Activated T-helper 1 cell treated with Interleukin-2 at 50 U/mL for 16 hours (primary cell): ENCODE results near the gene ETS1.

ENCODE experiments used
- DNase-seq: peaks from one replicate; pipeline ENCODE4 v3.0.0-alpha.2; 2020; ENCODE audit warnings: low read depth

The ETS1 gene

DNA sequence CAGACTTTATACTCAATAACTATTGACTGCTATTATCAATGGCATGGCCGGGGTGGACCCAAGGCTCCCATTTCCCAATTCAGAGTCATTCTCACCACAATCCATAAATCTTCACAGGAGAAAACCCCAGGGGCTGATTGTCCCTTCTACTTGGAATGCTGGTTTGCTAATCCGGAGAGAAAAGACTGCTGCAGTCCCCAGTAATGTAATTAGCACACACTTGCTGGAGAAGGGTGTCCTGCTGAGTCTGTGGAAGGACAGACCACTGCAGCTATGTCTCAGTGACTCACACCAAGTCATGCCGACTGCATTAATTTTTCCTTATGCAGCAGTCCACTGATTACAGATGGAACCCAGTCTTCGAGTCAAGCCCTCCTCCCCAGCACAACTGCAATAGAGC is 5.9 kb upstream of the ETS1 start:
- DNase-seq, result no peak

DNA sequence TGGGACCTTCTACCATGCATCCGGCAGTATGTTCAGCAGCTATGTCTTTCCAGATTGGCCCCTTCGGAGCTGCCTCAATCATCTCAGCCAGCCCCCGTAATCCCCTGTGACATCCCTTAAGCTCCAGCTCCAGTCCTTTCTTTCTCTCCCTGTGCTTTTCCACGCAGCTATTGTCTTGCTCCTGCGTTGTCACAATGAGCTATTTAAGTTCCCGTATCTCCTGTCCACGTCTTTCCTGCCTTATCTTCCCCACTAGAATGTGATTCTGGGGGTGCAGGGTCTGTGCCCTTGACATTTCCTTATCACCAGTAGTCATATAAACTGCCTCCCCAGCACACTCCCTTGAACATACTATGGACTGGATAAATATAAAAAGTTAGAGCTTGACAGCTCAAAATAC is 5.1 kb upstream of the ETS1 start:
- no peak for DNase-seq

DNA sequence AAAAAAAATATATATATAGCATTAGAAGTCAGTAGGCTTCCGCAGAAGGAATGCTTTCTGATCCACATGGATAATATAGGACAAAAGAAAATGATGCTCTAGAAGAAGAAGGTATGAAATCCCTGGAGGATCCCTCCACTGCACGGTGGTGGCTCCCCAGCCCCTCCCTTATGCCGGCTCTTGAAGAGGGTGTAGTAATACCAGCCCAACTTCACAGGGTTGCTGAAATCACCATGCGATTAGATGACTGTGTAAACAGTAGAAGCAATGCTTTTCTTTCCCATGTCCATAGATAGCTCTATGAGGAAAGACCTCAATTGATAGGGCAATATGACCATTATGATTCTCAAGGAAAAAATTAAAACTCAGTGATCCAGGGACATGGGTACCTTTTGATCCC is 3.2 kb upstream of the ETS1 start:
- DNase-seq, result no peak

DNA sequence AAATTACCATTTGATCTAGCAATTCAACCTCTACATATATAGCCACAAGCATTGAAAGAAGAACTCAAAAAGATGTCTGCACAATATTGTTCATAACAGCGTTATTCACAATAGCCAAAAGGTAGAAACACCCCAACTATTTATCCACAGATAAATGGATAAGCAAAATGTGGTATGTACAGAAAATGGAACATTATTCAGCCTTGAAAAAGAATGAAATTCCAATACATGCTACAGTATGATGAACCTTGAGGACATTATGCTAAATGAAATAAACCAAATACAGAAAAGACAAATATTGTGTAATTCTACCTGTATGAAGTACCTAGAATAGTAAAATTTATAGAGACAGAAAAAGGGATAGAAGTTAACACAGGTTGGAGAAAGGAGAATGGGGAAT is 2.6 kb upstream of the ETS1 start:
- no peak for DNase-seq

DNA sequence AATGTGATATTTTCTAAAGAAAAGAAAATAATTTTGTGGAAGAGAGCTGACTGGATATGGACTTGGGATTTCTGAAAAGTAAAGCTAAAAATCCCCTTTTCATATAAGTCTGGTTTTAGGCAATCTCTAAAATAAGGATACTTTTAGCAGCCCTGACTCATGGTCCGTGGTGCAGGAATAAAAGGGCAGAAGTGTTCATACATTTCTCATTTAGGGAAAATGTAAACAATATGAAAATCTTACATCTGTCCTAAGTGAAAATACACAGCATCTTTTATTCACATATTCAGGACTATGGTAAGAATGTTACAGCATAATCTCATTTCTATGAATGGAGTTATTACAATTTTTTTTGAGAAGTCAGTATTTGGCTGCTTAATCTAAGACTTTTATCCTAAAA is 735 bp upstream of the ETS1 start:
- DNase-seq, result no peak

DNA sequence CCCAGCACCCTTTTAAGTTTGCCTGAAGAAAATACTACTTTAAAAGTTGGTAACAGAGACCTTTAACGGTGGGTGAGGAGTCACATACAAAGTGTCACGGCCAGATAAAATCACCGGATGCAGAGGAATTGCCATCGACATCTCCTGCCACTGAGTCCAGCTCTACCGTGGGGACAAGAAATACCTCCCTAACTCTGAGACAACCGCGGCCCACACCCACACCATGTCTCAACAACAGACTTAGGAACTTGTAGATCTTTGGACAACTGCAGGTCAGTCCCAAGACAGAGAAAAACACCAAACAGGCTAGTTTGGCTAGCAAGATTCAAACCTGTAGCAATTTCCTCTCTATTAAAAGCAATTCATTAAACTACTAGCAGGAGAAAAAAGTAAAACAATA is 669 bp downstream of the ETS1 start:
- DNase-seq, result no peak

DNA sequence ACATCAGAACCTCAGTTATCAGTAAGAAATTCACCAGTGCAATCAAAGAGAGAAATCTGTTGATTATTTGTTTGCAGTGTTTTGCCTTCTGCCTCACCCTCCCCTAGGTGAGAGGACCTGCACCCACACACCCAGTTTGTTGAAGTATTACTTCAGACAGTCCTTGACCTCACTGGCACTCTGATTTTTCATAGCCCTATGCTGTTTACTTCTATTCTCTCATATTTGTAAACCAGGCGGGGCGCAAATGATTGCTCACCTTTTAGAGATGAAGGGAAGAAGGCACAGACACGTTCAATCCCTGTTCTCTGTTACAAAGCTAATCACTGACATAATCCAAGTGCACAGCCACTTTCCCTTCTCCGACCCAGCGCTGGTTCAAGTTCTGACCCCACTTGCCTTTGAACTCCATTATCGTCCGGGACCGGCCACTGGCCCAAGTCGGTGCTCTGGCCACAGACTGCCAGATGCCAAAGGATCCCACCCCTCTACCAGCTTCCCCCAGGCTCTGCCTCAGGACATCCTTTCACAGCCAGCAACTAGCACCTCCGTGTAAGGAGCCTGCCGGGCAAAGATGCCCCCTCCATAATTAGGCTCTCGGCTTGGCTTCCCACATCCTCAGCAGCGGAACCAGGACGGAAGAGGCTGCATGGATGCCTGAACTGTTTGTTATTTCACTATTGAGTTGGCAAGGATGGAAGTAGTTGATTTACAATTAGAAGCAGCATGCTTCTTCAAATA is 1.7 kb downstream of the ETS1 start:
- DNase-seq, result no peak

DNA sequence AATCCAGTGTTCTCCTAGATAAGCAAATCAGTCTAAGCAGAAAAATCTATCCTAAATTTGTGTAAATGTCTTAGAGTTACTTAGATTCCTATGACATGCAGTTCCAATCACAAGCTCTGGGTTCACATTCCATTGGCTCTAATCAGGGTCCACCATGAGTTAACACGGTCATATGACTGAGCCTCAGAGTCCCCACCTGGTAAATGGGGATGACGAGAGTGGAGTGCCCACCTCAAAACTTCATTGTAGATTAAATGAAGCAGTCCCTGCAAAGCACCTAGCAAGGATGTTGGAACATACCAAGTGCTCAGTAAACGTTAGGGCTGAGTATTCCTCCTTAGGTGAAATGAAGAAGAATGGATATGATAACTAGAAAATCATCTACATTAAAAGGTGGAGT is 3.1 kb downstream of the ETS1 start:
- DNase-seq, result no peak

DNA sequence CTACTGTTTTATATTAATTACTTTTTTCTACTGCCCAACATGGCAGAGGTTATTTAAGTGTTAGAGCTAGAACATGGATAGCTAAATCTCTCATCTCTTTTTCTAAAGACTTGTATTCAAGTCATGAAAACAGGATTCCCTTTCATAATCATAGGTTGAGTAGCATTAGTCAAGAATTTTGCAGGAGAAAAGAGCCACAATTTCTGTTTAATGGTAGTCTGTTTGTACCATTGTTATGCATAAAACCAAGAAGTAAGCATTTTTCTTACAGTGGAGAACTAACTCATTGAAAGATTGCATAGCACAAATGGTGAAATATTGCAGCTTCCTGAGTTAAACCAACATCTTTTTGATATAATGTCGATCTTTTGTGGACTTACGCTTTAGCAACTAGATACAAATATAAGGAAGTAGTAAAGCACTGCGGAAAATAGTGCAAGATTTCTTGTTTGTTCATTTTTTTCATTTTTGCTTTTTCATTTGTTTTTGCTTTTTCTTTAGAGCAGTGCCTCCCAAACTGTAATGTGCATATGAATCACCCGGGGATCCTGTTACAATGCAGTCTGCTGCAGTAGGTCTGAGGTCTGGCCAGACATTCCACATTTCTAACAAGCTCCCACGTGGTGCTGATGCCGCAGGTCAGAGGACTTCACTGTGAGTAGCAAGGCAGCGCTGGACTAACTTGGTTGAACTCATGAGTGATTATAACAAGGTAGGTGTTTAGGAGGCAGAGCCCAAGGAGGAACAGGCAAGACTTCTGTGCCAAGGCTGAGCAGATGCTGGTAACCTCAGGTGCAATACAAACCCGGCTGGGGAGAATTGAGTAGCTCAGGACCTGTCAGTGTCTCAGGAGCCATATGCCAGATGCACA is 4.6 kb downstream of the ETS1 start:
- no peak for DNase-seq

DNA sequence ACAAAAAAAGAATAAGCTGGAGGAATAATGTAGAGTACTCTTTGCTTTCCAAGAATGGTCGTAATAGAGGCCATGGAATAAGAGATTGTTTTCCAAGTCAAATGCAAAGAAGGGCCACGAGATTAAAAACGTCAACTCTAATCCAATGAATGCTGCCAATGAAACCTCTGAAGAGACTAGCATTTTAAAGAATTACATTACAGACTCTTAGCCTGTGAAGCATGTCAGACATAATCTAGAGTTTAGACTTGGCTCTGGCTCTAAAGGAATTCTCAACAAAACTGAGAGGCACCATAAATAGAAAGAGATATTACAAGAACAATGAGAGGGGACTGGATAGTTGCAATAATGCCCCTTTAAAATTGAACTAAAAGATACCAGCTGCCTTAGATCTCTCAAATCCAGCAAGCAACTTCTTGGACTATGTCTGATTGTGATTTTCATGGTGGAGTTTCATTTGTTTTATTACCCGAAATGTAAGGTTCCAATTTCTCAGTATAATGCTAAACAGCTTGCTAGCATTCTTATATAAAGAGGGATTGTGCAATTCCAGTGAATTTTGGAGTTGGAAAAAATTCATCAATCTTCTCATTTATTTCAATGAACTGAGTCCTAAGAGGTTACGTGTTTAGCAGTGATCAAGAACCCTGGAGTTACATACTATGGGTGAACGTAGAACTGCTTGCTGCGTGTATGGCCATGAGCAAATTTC is 5.6 kb downstream of the ETS1 start:
- no peak for DNase-seq

DNA sequence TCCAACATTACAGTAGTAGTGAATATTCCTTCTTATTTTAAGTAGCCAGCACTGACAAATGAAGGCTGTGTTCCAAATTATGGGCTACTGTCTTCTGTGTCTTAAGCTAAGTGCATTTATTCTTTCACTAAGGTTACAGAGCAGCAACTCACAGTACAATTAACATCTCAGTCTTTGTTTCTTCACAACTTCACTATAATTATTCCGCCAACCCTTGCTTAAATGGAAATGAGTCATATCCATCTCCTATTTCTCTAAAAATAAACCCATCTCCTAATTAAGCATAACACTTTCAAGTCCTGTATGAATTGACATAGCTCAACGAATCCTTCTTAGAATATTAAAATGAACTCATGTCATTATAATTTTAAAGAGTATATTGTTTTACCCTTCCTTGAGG is 6.7 kb downstream of the ETS1 start:
- no peak for DNase-seq

DNA sequence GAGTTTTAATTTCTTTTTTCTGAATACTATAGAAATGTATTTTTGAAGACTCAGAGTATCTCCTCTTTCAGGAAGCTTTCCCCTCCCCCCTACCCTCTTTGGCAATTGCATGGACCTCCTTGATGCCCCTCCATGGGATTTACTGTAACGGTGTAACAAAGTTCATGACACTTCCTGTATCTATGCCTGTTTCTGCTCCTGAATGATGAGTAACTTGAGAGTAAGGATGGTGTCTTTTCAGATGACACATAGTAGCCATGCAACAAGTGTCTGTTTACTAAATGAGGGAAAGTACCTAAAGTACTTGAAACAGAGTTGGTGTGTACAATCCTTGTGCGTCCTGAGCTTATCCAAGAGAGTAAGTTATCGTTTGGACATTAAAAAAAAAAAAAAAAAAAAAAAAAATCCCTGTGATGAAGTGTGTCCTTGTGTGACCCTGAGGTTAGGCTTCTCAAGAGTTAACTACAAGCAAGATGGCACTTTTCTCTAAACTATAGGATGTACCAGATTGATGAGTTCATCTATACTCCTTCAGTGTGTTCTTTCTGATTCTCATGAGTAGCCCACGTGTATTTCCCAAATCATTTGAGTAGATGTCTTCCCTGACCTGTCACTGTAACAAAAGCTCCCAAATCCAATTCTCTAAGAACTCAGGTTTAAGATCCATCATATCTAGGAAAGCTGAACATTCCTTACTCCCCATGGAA is 7.4 kb downstream of the ETS1 start:
- no peak for DNase-seq

DNA sequence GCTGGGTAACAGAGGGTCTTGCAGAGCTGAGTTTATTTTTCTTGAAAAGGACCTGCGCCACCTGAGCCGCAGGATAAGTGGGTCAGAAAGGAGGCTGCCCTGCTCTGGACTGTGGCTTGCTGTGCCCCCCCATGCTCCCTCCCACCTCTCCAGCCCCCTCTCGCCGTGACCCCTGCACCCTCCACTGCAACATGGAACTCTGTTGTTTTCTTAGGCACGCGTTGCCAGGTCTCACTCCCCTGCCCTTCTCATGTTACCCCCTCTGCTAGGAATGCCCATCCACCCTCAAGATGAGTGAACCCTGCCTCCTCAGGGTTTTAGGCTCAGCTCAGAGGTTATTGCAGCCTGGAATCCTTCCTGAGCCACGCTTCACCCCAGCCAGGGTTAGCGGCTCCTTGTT is 10.8 kb downstream of the ETS1 start:
- DNase-seq, result no peak

DNA sequence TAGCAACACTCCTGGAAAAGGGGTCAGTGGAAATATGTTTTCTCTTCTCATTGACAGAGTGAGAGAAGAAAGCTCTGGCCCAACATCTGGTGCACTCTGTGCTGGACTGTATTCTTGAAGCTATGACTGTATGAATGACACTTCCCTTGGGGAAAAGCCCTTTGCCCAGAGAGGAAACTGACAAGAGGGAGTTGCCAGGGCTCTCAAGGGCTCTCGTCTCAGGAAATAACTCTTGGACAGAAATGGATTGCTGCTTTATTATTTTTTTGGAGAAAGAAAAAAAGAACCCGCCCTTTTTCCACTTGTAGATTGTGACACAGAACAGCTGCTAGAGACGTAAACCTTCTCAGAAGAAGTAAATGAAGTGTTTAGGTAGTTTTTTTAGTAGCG is 11.4 kb downstream of the ETS1 start:
- DNase-seq, result no peak

DNA sequence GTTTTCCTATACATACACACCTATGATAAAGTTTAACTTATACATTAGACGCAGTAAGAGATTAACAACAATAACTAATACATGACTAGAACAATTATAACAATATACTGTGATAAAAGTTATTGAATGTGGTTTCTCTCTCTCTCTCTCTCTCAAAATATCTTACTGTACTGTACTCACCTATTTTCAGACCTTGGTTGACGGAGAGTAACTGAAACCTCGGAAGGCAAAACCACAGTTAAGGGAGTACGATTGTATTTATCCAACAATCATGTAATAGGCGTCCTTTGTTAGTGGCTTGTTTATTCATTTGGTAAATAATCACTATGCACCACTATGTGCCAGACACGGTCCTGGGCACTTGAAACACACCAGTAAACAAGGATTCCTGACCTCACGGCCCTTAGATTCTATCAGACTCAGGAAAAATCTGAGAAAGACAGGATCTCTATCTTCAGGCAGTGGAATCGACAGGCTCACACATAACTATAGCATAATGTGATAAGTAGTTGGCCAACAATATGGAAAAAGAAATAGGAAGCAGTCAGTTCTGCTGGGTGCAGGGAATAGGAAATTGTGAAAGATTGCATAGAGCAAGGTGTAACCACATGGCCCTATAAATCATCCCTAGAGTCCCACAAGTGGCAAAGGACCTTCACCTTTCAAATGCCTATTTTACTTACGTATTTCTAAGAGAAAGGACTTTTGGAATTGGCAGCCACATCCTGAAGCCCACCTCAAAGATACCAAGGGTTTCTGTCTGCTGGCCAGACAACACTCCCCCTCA is 12.0 kb downstream of the ETS1 start:
- no peak for DNase-seq

DNA sequence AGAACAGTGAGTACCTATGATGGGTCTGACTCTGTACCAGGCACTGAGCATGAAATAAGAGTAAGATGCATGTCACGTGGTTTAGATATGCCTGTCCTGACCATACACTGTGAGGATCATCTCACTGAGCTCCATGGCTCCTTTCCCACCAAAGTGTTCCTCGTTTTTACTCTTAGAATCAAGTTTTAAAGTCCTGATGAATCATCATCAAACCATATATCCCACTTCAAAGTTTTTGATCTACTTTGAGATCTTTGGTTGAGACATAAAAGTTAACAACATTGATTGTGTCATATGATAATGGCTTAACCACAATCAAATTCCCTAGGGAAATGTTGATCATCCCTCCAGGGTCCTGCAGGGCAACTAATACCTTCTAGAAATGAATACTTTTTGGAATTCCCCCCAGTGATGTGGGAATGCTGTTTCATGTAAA is 12.8 kb downstream of the ETS1 start:
- no peak for DNase-seq

DNA sequence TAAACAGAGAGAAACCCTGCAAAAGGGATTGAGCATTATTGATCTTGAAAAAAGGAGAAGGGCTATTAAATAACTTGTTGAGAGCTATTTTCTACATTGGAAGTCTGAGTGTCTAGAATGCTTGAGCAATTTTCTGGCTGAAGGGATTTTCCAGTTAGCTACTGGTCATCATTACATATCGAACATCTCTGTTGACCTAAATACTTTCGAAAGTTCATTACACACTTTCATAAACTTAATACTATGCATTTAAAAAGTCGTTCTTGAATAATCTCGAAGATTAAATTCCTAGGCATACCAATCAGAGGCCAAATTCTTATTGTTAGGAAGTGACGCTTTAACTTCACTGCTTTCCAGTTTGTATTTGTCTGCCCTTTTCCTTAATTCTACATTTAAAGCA is 13.7 kb downstream of the ETS1 start:
- DNase-seq, result no peak

DNA sequence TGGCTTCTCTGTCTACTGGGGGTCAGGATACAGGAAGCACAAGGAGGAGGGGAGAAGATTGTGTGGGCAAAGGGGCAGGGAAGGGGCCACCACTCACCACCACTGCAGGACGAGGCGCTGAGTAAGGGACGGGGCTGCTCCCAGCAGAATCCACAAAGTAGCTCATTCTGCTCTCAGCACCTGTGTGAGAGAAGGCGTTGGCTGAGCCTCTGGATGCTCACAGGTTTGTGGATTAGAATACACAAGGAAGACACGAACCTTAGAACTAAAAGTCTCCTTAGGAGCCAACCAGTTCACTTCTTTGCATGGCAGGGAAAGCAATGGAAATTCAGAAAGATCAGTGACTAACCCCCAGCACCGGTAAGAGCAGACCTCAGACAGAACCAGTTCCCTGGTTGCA is 14.4 kb downstream of the ETS1 start:
- DNase-seq, result no peak

DNA sequence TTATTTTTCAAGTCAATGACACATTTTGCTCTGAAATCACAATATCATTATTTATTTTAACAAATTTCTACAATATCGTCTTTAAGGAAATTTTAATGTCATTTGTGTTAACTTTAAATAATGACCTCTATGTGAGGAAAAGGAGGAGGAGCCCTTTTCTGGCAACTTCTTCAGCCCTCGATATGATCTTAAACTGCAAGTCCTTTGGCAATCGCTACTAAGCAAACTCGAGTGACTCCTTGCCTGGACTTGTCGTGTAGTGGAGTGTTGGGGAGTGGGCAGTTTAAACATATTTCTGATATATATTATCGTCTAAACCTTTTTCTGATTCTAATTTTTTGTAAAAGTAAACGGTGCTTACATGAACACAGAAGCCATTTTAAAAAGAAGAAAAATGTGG is 16.7 kb downstream of the ETS1 start:
- DNase-seq, result no peak

DNA sequence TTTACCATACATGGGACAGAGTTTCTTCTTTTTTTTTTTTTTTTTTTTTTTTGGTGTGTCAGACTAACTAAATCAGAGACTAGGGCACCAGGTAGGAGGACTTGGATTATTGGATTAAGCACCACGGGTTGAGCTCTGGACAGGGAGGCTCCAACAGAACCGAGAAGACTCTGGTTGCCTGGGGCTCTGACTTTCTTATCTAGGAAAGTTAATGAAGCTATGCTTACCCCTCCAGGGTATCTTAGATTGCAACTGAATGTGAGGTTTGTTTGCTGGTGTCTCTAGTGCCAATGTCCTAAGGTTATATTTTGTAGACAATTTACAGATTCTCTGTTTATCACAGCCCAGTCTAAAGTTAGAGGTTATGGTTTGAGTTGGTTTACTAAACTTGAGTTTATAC is 18.1 kb downstream of the ETS1 start:
- no peak for DNase-seq

DNA sequence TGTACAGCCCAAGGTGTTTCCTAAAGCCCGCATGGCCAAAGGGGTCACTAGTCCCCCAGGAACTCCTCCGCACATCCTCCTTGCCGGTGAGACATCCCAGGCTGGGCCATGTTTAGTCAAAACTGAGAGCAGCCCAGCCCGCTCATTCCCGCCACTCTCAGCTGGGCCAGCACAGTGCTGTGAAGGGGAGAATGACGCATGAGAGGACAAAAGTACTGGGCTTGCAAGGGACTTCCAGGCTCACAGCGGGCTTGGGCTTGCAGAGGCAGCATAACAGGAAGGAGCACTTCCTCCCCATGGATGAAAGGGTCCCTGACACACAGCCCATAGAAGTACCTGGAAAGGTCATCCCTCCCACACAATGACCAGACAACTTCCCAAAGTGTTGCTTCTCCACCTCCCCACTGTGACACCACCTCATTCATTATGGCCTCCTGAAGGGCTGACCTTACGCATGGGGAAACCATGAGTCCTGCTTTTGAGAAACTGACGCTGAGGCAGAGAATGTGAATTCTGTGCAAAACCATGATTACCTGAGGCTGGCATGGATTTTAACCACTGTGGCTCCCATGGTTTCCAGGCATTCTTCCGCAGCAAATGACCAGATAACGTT is 19.1 kb downstream of the ETS1 start:
- no peak for DNase-seq
